K562 (cell line): Measurements from ENCODE around the gene FXYD4. TPM values are rescaled to one million over a fixed set of nuclear protein-coding genes. Genes with fewer than 3 reads are reported as not detected.

ENCODE experiments used
- ATAC-seq: fragments of 200-7000 bp; cut with Tn5 transposase; 3 replicates; pipeline ENCODE4 v1.9.1; 2020; ENCODE audit warnings: moderate library complexity
- BruUV-seq: library from RNA; stranded (reverse); fragments of 400-500 nt; replicated peaks from 2 replicates; lab custom pipeline; 2021; lab: Mats Ljungman, UMichigan
- CTCF ChIA-PET: fragments of 300-600 bp; formaldehyde crosslinking; extraction: SDS; loops from one replicate; lab custom pipeline; 2021; ENCODE audit warnings: low intra/inter-chr PET ratio; lab: Yijun Ruan, JAX
- POLR2A ChIA-PET: fragments of 300-600, 350-650 bp; sonication (Branson Sonifier 250); formaldehyde crosslinking; extraction: SDS; loops from one replicate; lab custom pipeline; 2021; ENCODE audit warnings: antibody characterized with exemption, inconsistent platforms; lab: Yijun Ruan, JAX
- DNase-seq, 4 experiments: peaks; one replicate each; pipeline versions ENCODE4 v3.0.0 to v3.0.0-alpha.2; 2011 to 2018; ENCODE audit warnings: low spot score in 3 of 4, mixed read lengths in 3 of 4; ENCODE audit errors: extremely low read depth in 1 of 4
- FAIRE-seq: peaks from 2 replicates; lab custom pipeline; 2011; peaks lifted over from hg19 to GRCh38; lab: Jason Lieb, UNC
- H2AFZ ChIP-seq: 2 replicates; pipeline ENCODE4 v1.6.0; 2011; ENCODE audit warnings: low read depth, low read length, control low read depth, inconsistent platforms
- H3K27ac ChIP-seq: fragments of 200-600 bp; 3 replicates; pipeline ENCODE4 v1.8.0; 2011; ENCODE audit warnings: low read depth, mild to moderate bottlenecking, control low read depth, inconsistent platforms, low read length, moderate library complexity, mixed read lengths; ENCODE audit errors: extremely low read depth
- H3K27me3 ChIP-seq, 2 experiments: fragments of 300-600 bp in 1 of 2; 2 replicates in 1 of 2; 3 replicates in 1 of 2; pipeline versions ENCODE4 v1.6.0 to v1.8.0; 2011; ENCODE audit warnings: inconsistent platforms in 2 of 2, low read length in 2 of 2, mild to moderate bottlenecking in 1 of 2, mixed read lengths in 1 of 2, moderate library complexity in 1 of 2; ENCODE audit not compliant: control insufficient read depth in 2 of 2, insufficient read depth in 2 of 2
- H3K36me3 ChIP-seq: fragments of 300-600 bp; 3 replicates; pipeline ENCODE4 v1.8.0; 2011; ENCODE audit warnings: mild to moderate bottlenecking, low read length, inconsistent platforms; ENCODE audit not compliant: control insufficient read depth, insufficient read depth
- H3K4me1 ChIP-seq, 2 experiments: fragments of 200-600 bp in 1 of 2; replicated peaks in 1 of 2; 2 replicates in 1 of 2; 3 replicates in 1 of 2; pipeline versions ENCODE4 v1.5.1 to v1.8.0; 2011; ENCODE audit warnings: inconsistent platforms in 2 of 2, low read length in 2 of 2, mild to moderate bottlenecking in 1 of 2, mixed read lengths in 1 of 2, moderate library complexity in 1 of 2; ENCODE audit not compliant: control insufficient read depth in 2 of 2, insufficient read depth in 2 of 2
- H3K4me2 ChIP-seq: 2 replicates; pipeline ENCODE4 v1.6.1; 2011; ENCODE audit warnings: low read length, control low read depth, inconsistent platforms, mixed read lengths; ENCODE audit not compliant: insufficient read depth
- H3K4me3 ChIP-seq: fragments of 200-600 bp; sonication (generic), shearing (Covaris generic); 2 replicates; pipeline ENCODE4 v1.5.1; 2016; ENCODE audit warnings: control low read depth, inconsistent platforms
- H3K79me2 ChIP-seq: fragments of 200-600 bp; 3 replicates; pipeline ENCODE4 v1.8.0; 2011; ENCODE audit warnings: low read length, inconsistent platforms; ENCODE audit not compliant: control insufficient read depth, insufficient read depth
- H3K9ac ChIP-seq, 2 experiments: 2 replicates each; pipeline versions ENCODE4 v1.6.0 to v1.6.1; 2011; ENCODE audit warnings: low read depth in 2 of 2, low read length in 2 of 2, control low read depth in 1 of 2, inconsistent platforms in 1 of 2, mild to moderate bottlenecking in 1 of 2, mixed read lengths in 1 of 2; ENCODE audit not compliant: insufficient read depth in 1 of 2
- H3K9me1 ChIP-seq: one replicate; pipeline ENCODE4 v1.6.0; 2011; ENCODE audit warnings: inconsistent platforms, mild to moderate bottlenecking, low read length, moderate library complexity; ENCODE audit not compliant: control insufficient read depth, insufficient read depth
- H3K9me3 ChIP-seq: replicated peaks from 2 replicates; pipeline ENCODE4 v1.5.1; 2011; ENCODE audit warnings: low read depth, low read length, inconsistent platforms; ENCODE audit not compliant: control insufficient read depth, insufficient read depth
- H4K20me1 ChIP-seq: replicated peaks from 2 replicates; pipeline ENCODE4 v1.6.1; 2011; ENCODE audit warnings: low read length, inconsistent platforms, mixed read lengths; ENCODE audit not compliant: control insufficient read depth, insufficient read depth
- CBFA2T3 ChIP-seq: fragments of 450-650 bp; IDR thresholded peaks from 2 replicates; pipeline ENCODE4 v1.6.1; 2017
- DPF2 ChIP-seq: fragments of 450-650 bp; IDR thresholded peaks from 2 replicates; pipeline ENCODE4 v1.6.1; 2016
- GATA2 ChIP-seq: sonication (generic); formaldehyde crosslinking; IDR thresholded peaks from 2 replicates; pipeline ENCODE4 v1.4.0; 2020; ENCODE audit warnings: mild to moderate bottlenecking, missing genetic modification reagents
- HDAC3 ChIP-seq: fragments of 450-650 bp; IDR thresholded peaks from 2 replicates; pipeline ENCODE4 v1.6.1; 2018; ENCODE audit warnings: borderline replicate concordance, mild to moderate bottlenecking, moderate library complexity; ENCODE audit not compliant: partially characterized antibody
- HEY1 ChIP-seq: fragments of 250-450 bp; sonication (Bioruptor Pico); IDR thresholded peaks from 2 replicates; pipeline ENCODE4 v1.5.0; 2020; ENCODE audit warnings: mild to moderate bottlenecking, moderate library complexity, borderline replicate concordance
- LCOR ChIP-seq: sonication (generic); formaldehyde crosslinking; IDR thresholded peaks from 2 replicates; pipeline ENCODE4 v1.8.0; 2022; ENCODE audit warnings: mild to moderate bottlenecking, missing genetic modification reagents
- NFATC3 ChIP-seq: fragments of 450-650 bp; IDR thresholded peaks from 2 replicates; pipeline ENCODE4 v1.6.1; 2017; ENCODE audit warnings: mild to moderate bottlenecking
- NR2C2 ChIP-seq, 2 experiments: fragments of 200-800 bp in 1 of 2; sonication (Bioruptor generic) in 1 of 2; sonication (generic) in 1 of 2; formaldehyde crosslinking in 1 of 2; IDR thresholded peaks; 2 replicates each; pipeline versions ENCODE4 v1.6.1 to v1.8.0; 2016 to 2022; ENCODE audit warnings: mild to moderate bottlenecking in 1 of 2, missing compliant biosample characterization in 1 of 2, missing genetic modification characterization in 1 of 2, missing genetic modification reagents in 1 of 2
- PTRF ChIP-seq: fragments of 450-650 bp; IDR thresholded peaks from 2 replicates; pipeline ENCODE4 v1.6.1; 2016; ENCODE audit warnings: mild to moderate bottlenecking, missing genetic modification characterization, missing compliant biosample characterization
- RNF219 ChIP-seq: fragments of 250-450 bp; sonication (Bioruptor Pico); IDR thresholded peaks from 2 replicates; pipeline ENCODE4 v1.5.0; 2022; ENCODE audit warnings: mild to moderate bottlenecking
- TAL1 ChIP-seq: fragments of 450-650 bp; IDR thresholded peaks from 2 replicates; pipeline ENCODE4 v1.6.1; 2016; ENCODE audit warnings: mild to moderate bottlenecking
- TFAP4 ChIP-seq: sonication (generic); formaldehyde crosslinking; IDR thresholded peaks from 2 replicates; pipeline ENCODE4 v1.8.0; 2022; ENCODE audit warnings: missing genetic modification reagents, mild to moderate bottlenecking, moderate library complexity, borderline replicate concordance
- ZEB2 ChIP-seq: fragments of 450-650 bp; IDR thresholded peaks from 2 replicates; pipeline ENCODE4 v1.6.1; 2016
- ZNF232 ChIP-seq: sonication (generic); formaldehyde crosslinking; IDR thresholded peaks from 2 replicates; pipeline ENCODE4 v1.8.0; 2022; ENCODE audit warnings: mild to moderate bottlenecking, missing genetic modification reagents
- ZNF592 ChIP-seq: fragments of 450-650 bp; IDR thresholded peaks from 2 replicates; pipeline ENCODE4 v1.6.1; 2017; ENCODE audit warnings: antibody characterized with exemption, mild to moderate bottlenecking
- WGBS: fragments of 100-300 bp; shearing (Covaris generic); methylation state at CpG from one replicate; pipeline ENCODE4 v1.1.6; 2016; ENCODE audit warnings: low coverage, mixed read lengths; ENCODE audit not compliant: insufficient coverage; ENCODE audit errors: missing lambda C conversion rate; 5-methylcytosine and 5-hydroxymethylcytosine counted together
- in situ Hi-C: fragments of 300-500 bp; cut with MboI; formaldehyde crosslinking; loops from 4 replicates; pipeline ENCODE4 v1.15.0; 2018; ENCODE audit warnings: inconsistent platforms, mixed read lengths
- intact Hi-C: fragments of 100-400 bp; cut with micrococcal nuclease; formaldehyde crosslinking; loops from 2 replicates; pipeline ENCODE4 v1.14.2; 2022
- polyA plus RNA-seq, 8 experiments: library from polyadenylated mRNA; depleted of rRNA in 4 of 8; stranded (reverse) in 5 of 8; unstranded in 3 of 8; fragments of >200 nt; fragmentation: Nextera tagmentation in 2 of 8; fragmentation: Illumina TruSeq in 1 of 8; extraction: Ambion mirVana in 2 of 8; extraction: Trizol in 1 of 8; gene quantifications; 2 replicates each; pipeline versions ENCODE4 v1.2.1 to v1.2.3, GENCODE V29; 2011 to 2014; ENCODE audit warnings: inconsistent platforms in 1 of 8, missing spikeins in 1 of 8
- total RNA-seq, 7 experiments: library from RNA; depleted of rRNA in 6 of 7; stranded (reverse); fragments of >200 nt in 6 of 7; fragmentation: Illumina TruSeq in 2 of 7; extraction: Trizol in 2 of 7; gene quantifications; 2 replicates each; pipeline versions ENCODE4 v1.2.1 to v1.2.3, GENCODE V29; 2011 to 2021; ENCODE audit warnings: low replicate concordance in 1 of 7

FXYD4 gene
- total and polyA plus RNA-seq, 9 of the 15 experiments (the other 6 are each of a cell fraction or from before 2014, with no cell fraction given), result not detected

DNA sequence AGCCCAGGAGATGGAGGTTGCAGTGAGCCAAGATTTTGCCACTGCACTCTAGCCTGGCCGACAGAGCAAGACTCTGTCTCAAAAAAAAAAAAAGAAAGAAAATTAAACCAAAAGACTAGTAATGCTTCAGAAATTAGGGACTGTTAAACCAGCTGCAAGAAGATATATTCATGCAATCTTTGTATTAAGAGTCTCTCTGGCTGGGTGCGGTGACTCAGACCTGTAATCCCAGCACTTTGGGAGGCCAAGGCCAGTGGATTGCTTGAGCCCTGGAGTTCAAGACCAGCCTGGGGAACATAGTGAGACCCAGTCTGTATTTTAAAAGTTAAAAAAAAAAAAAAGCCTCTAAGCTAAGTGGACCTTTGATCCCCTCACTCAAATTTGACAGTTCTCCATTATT lies 40.1 kb downstream of the FXYD4 start (continued):
- no peak for TF ChIP-seq PTRF

DNA sequence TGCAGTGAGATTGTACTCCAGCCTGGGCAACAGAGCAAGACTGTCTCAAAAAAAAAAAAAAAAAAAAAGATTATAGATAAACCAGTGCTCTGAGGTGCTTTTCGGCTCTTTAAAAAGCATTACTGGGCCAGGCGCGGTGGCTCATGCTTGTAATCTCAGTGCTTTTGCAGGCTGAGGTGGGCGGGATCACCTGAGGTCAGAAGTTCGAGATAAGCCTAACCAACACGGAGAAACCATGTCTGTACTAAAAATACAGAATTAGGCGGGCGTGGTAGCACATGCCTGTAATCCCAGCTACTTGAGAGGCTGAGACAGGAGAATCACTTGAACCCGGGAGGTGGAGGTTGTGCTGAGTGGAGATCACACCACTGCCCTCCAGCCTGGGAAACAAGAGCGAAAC lies 44.1 kb downstream of the FXYD4 start:
- Histone ChIP-seq H3K4me2 (peak overlapping the region; percentile 33; the same call in 1 of the 2 replicates), H3K9me1 (no peaks in the 10 kb centered on the region), H3K27me3 (no peaks in the 10 kb centered on the region), H3K4me3 (no peak overlapping the region), H3K9ac (no peak overlapping the region), H4K20me1 (no peaks in the 10 kb centered on the region), H2AFZ (no peak overlapping the region), H3K79me2 (no peaks in the 10 kb centered on the region; the same call in 2 of the 3 replicates), H3K9me3 (no peaks in the 10 kb centered on the region), H3K36me3 (no peaks in the 10 kb centered on the region), H3K27ac (no peak overlapping the region), H3K4me1 (peaks cover 40 to 63% of the 10 kb centered on the region in 2 experiments)
- in situ Hi-C loops, result no loop called here
- FAIRE-seq (peak; percentile 84), ATAC-seq (peak; percentile 34), DNase-seq (peak in 2 of 4 experiments; percentile 5 to 92)
- ChIA-PET POLR2A (interaction anchor here (1.2 to 2.3 kb wide), 3 partner anchors 12 to 16 kb away, joined by 5 to 13 read pairs (median 5); no protein-coding TSS in a partner anchor), CTCF (no interaction called here)
- 4% methylated on average over 10 of the region's 10 CpGs for WGBS
- intact Hi-C loops, result loop anchor here (10.0 kb wide), 1 partner anchor 771 kb away; no protein-coding TSS in a partner anchor
- BruUV-seq, result no TSS peak
- TF ChIP-seq LCOR (CRISPR knock-in tag), result peak; percentile 62
- no peak for TF ChIP-seq RNF219
- no peak for TF ChIP-seq NR2C2 (CRISPR knock-in tag; IDR thresholded peaks at IDR 0.05)
- TF ChIP-seq NR2C2 (tag; IDR thresholded peaks at IDR 0.05), result peak; percentile 72
- no peak for TF ChIP-seq ZNF232 (CRISPR knock-in tag)
- TF ChIP-seq TAL1, result peak; percentile 48; the same call in 1 of the 2 replicates
- TF ChIP-seq HDAC3, result peak; percentile 81
- TF ChIP-seq TFAP4 (CRISPR knock-in tag), result peak; percentile 54; the same call in 1 of the 2 replicates
- peak; percentile 80 for TF ChIP-seq CBFA2T3
- TF ChIP-seq HEY1 (CRISPR knock-in tag), result no peak
- TF ChIP-seq NFATC3, result no peak
- peak; percentile 64; the same call in 1 of the 2 replicates for TF ChIP-seq ZNF592
- peak; percentile 86 for TF ChIP-seq ZEB2
- peak; percentile 83 for TF ChIP-seq DPF2
- TF ChIP-seq GATA2 (CRISPR knock-in tag), result no peak
